ENCODE results near the gene LHX5.

DNA sequence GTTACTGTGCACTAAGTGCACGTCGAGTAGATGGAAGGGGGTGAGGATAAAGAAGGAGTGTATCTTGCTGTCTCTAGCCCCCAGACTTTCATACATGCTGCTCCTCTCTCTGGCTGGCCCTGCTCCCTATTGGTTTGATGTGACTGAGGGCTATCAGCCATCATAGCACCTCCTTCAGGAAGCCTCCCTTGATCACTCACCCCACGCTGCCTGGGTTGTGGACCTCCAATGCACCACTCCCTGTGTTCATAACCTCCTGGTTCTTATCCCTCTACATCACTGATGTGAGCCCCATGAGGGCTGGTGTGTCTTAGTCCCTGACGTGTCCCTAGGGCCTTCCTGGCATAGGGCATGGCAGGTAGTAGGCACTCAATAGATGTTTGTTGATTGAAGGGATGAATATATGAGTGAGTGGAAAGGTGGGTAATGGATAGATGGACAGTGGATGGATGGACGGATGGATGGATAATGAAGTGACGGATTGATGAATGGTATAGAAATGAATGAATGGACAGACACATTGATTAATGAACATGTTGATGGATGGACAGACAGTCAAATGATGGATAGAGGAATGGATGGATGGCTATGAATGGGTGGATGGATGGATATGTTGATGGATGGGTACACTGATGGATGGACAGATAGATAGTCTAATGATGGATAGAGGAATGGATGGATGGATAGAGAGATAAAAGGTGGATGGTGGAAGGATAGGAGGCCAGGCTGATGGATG lies 34.5 kb downstream of the LHX5 start:
- TF ChIP-seq, protein P1, sequence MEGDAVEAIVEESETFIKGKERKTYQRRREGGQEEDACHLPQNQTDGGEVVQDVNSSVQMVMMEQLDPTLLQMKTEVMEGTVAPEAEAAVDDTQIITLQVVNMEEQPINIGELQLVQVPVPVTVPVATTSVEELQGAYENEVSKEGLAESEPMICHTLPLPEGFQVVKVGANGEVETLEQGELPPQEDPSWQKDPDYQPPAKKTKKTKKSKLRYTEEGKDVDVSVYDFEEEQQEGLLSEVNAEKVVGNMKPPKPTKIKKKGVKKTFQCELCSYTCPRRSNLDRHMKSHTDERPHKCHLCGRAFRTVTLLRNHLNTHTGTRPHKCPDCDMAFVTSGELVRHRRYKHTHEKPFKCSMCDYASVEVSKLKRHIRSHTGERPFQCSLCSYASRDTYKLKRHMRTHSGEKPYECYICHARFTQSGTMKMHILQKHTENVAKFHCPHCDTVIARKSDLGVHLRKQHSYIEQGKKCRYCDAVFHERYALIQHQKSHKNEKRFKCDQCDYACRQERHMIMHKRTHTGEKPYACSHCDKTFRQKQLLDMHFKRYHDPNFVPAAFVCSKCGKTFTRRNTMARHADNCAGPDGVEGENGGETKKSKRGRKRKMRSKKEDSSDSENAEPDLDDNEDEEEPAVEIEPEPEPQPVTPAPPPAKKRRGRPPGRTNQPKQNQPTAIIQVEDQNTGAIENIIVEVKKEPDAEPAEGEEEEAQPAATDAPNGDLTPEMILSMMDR (conservative IDR thresholded peaks at IDR 0.05 in 1 of 2, IDR thresholded peaks at IDR 0.05 in 1 of 2; ENCODE audit: extremely low read depth in 1 of 2, insufficient read depth in 1 of 2, low read depth in 1 of 2, low read length in 2 of 2): no peak
- no peak for TF ChIP-seq EZH2 (IDR thresholded peaks at IDR 0.05; ENCODE audit: borderline replicate concordance, low read length)
